Hepatocyte (in vitro differentiated cells): ENCODE data around the gene SLC17A2.

Source experiments
- CTCF ChIP-seq: fragments of 200-600 bp; sonication (generic); IDR thresholded peaks from 2 replicates; pipeline ENCODE4 v1.5.1; 2016; ENCODE audit warnings: antibody characterized with exemption, mild to moderate bottlenecking; ENCODE audit not compliant: poor library complexity
- EZH2phosphoT487 ChIP-seq: fragments of 200-600 bp; sonication (generic); IDR thresholded peaks from one replicate; pipeline ENCODE4 v1.6.1; 2018; ENCODE audit warnings: antibody characterized with exemption, mild to moderate bottlenecking, low read depth, moderate library complexity; ENCODE audit not compliant: unreplicated experiment, severe bottlenecking

- TF ChIP-seq EZH2phosphoT487 (no peak), CTCF (no peak)
Measured at GRCh38 chr6:25931411-25931709, 869 bp upstream of the SLC17A2 start.
